GM11168 (cell line): Measurements from ENCODE around the gene SRM.

Experiments used
- in situ Hi-C: fragments of 300-500 bp; cut with MboI; formaldehyde crosslinking; loops from one replicate; pipeline ENCODE4 v1.12.0; 2022; ENCODE audit warnings: low sequenced_read_pairs; ENCODE audit not compliant: unreplicated experiment

Gene SRM

GRCh38 chr1:11067716-11068599 is 8.1 kb upstream of the SRM start:
- in situ Hi-C loops: loop anchor here (25.0 kb wide), 1 partner anchor 569 kb away; no protein-coding TSS in a partner anchor

- in situ Hi-C loops: loop anchor here (25.0 kb wide), 1 partner anchor 572 kb away; no protein-coding TSS in a partner anchor
Observed at GRCh38 chr1:11065796-11066195, 6.0 kb upstream of the SRM start.

- in situ Hi-C loops: loop anchor here (25.0 kb wide), 1 partner anchor 572 kb away; no protein-coding TSS in a partner anchor
Observed at GRCh38 chr1:11064942-11065341, 5.1 kb upstream of the SRM start.

- in situ Hi-C loops: loop anchor here (25.0 kb wide), 1 partner anchor 573 kb away; no protein-coding TSS in a partner anchor
Observed at GRCh38 chr1:11063937-11064537, 4.2 kb upstream of the SRM start.

- in situ Hi-C loops: loop anchor here (25.0 kb wide), 1 partner anchor 574 kb away; no protein-coding TSS in a partner anchor
Observed at GRCh38 chr1:11062965-11063401, 3.2 kb upstream of the SRM start.

- in situ Hi-C loops: loop anchor here (25.0 kb wide), 1 partner anchor 575 kb away; no protein-coding TSS in a partner anchor
Observed at GRCh38 chr1:11061652-11062365, 2.0 kb upstream of the SRM start.

- in situ Hi-C loops: loop anchor here (25.0 kb wide), 1 partner anchor 578 kb away; no protein-coding TSS in a partner anchor
Observed at GRCh38 chr1:11059155-11059967, 457 bp downstream of the SRM start.

GRCh38 chr1:11058595-11059154 is 1.1 kb downstream of the SRM start:
- in situ Hi-C loops: loop anchor here (25.0 kb wide), 1 partner anchor 579 kb away; no protein-coding TSS in a partner anchor

GRCh38 chr1:11058026-11058425 is 1.8 kb downstream of the SRM start:
- in situ Hi-C loops: loop anchor here (25.0 kb wide), 1 partner anchor 579 kb away; no protein-coding TSS in a partner anchor

- in situ Hi-C loops: loop anchor here (25.0 kb wide), 1 partner anchor 580 kb away; no protein-coding TSS in a partner anchor
Observed at GRCh38 chr1:11057477-11057876, 2.3 kb downstream of the SRM start.

GRCh38 chr1:11056504-11056903 is 3.3 kb downstream of the SRM start:
- in situ Hi-C loops: loop anchor here (25.0 kb wide), 1 partner anchor 581 kb away; no protein-coding TSS in a partner anchor

GRCh38 chr1:11055676-11056075 is 4.1 kb downstream of the SRM start:
- in situ Hi-C loops: loop anchor here (25.0 kb wide), 1 partner anchor 582 kb away; no protein-coding TSS in a partner anchor

- in situ Hi-C loops: loop anchor here (25.0 kb wide), 1 partner anchor 583 kb away; no protein-coding TSS in a partner anchor
Observed at GRCh38 chr1:11054666-11055065, 5.2 kb downstream of the SRM start.

- in situ Hi-C loops: loop anchor here (25.0 kb wide), 1 partner anchor 583 kb away; no protein-coding TSS in a partner anchor
Observed at GRCh38 chr1:11054181-11054580, 5.6 kb downstream of the SRM start.

GRCh38 chr1:11053758-11054137 is 6.1 kb downstream of the SRM start:
- in situ Hi-C loops: loop anchor here (25.0 kb wide), 1 partner anchor 584 kb away; no protein-coding TSS in a partner anchor

GRCh38 chr1:11052839-11053757 is 6.7 kb downstream of the SRM start:
- in situ Hi-C loops: loop anchor here (25.0 kb wide), 1 partner anchor 584 kb away; no protein-coding TSS in a partner anchor

GRCh38 chr1:11051781-11052511 is 7.9 kb downstream of the SRM start:
- in situ Hi-C loops: loop anchor here (25.0 kb wide), 1 partner anchor 585 kb away; no protein-coding TSS in a partner anchor
